Psoas muscle (tissue), 8 donors: Measurements from ENCODE around the gene MAML3. TPM values are rescaled to one million over a fixed set of nuclear protein-coding genes. Genes with fewer than 3 reads are reported as not detected.

Experiments
- ATAC-seq, 4 donors: fragments of 200-7000 bp; cut with Tn5 transposase; one replicate each; pipeline ENCODE4 v1.9.1; 2020; ENCODE audit warnings: moderate library complexity in 3 of 4, mild to moderate bottlenecking in 2 of 4
- DNase-seq, 2 donors: peaks; one replicate each; pipeline ENCODE4 v3.0.0-alpha.2; 2020
- H3K27ac ChIP-seq: fragments of 200-600 bp; one replicate; pipeline ENCODE4 v1.8.0; 2022
- H3K27me3 ChIP-seq, 3 donors: fragments of 200-600 bp in 1 of 3; one replicate each; pipeline versions ENCODE4 v1.6.1 to v1.8.0; 2013 to 2022; ENCODE audit warnings: low read length in 2 of 3, mild to moderate bottlenecking in 2 of 3, moderate library complexity in 1 of 3; ENCODE audit not compliant: insufficient read depth in 3 of 3
- H3K36me3 ChIP-seq, 2 donors: fragments of 200-600 bp in 1 of 2; one replicate each; pipeline versions ENCODE4 v1.6.1 to v1.8.0; 2013 to 2022; ENCODE audit warnings: low read depth in 1 of 2, mild to moderate bottlenecking in 1 of 2, moderate library complexity in 1 of 2; ENCODE audit not compliant: insufficient read depth in 1 of 2
- H3K4me1 ChIP-seq: fragments of 200-600 bp; one replicate; pipeline ENCODE4 v1.8.0; 2022
- H3K4me3 ChIP-seq: fragments of 200-600 bp; one replicate; pipeline ENCODE4 v1.8.0; 2022; ENCODE audit warnings: mild to moderate bottlenecking
- H3K9me3 ChIP-seq: fragments of 200-600 bp; one replicate; pipeline ENCODE4 v1.8.0; 2022
- CTCF ChIP-seq: fragments of 200-600 bp; IDR thresholded peaks from one replicate; pipeline ENCODE4 v1.8.0; 2022; ENCODE audit warnings: antibody characterized with exemption
- WGBS, 3 donors: extraction: QIAGEN DNeasy Blood & Tissue Kit; methylation state at CpG; one replicate each; pipeline versions ENCODE4 v1.1.6 to v1.1.7; 2013; 5-methylcytosine and 5-hydroxymethylcytosine counted together
- intact Hi-C, 2 donors: fragments of 100-400 bp; cut with DNase I; formaldehyde crosslinking; loops; one replicate each; pipeline versions ENCODE4 v1.11.0 to v1.14.2; 2022
- polyA plus RNA-seq, 3 donors: library from polyadenylated mRNA; stranded (reverse); fragments of 200-250 nt; gene quantifications; one replicate each; pipeline ENCODE4 v1.2.3, GENCODE V29; 2013
- total RNA-seq, 4 donors: library from RNA; stranded (reverse); fragmentation: NEBNext Ultra II Directional in 2 of 4; extraction: Animal tissue kit (Norgen Biotek cat#: 25700) in 2 of 4; gene quantifications; one replicate each; pipeline versions ENCODE4 v1.2.1 to v1.2.4, GENCODE V29; 2021 to 2023
- donor health status: healthy with polysubstance abuse.
- donor health status: DM: no; HTN: no; CAD: no; lungs with moderate emphysema.
- donor health status: Bipolar disorder and iron deficiency.
- donor health status: healthy.
- donor health status: DM: yes; HTN: yes; CAD: no.
- donor health status: DM: no; HTN: no; CAD: no.
- donor health status: DM: no; HTN: no; CAD: no.
- donor health status: DM: yes; HTN: yes; CAD: no.

The MAML3 gene
- total and polyA plus RNA-seq, 7 donors: 0.43 to 2.7 (median 0.74) TPM

DNA sequence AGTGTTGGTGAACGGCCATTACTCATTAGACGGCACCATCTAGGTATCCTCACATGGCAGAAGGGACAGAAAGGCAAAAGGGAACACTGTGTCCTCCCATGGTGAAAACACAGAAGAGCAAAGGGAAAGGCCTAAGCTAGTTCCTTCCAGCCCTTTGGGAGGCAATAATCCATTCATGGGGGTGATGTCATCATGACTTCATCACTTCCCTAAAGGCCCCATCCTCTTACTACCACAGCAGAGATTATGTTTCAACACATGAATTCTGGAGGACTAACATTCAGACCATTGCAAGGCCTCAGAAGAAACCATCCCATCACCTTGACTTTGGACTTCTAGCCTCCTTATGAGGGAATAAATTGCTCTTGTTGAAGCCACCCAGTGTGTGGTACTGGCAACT is 250.1 kb downstream of the MAML3 start:
- ATAC-seq (peak in 1 of 4 donors; percentile 28), DNase-seq (no peak)
- Histone ChIP-seq H3K36me3 (no peaks in the 10 kb centered on the region), H3K4me1 (no peaks in the 10 kb centered on the region), H3K9me3 (peaks cover 4% of the 10 kb centered on the region), H3K27me3 (no peaks in the 10 kb centered on the region), H3K4me3 (no peak overlapping the region), H3K27ac (no peak overlapping the region)
- no peak for TF ChIP-seq CTCF
- whole genome bisulfite sequencing, 3 donors: 96 to 100% (median 98%) methylated on average over 2 of the region's 2 CpGs
- intact Hi-C loops: no loop called here

GRCh38 chr4:139902321-139903320 is 251.4 kb downstream of the MAML3 start:
- Histone ChIP-seq H3K27ac (peak overlapping the region; percentile 50), H3K36me3 (no peaks in the 10 kb centered on the region), H3K27me3 (no peaks in the 10 kb centered on the region), H3K4me3 (peak overlapping the region; percentile 67), H3K4me1 (no peaks in the 10 kb centered on the region), H3K9me3 (peaks cover 4% of the 10 kb centered on the region)
- DNase-seq (no peak), ATAC-seq (peak; percentile 40 to 85 (median 64))
- 29 to 64% (median 36%) methylated on average over 16 to 17 of the region's 17 CpGs for WGBS, 3 donors
- intact Hi-C loops: no loop called here
- no peak for TF ChIP-seq CTCF

DNA sequence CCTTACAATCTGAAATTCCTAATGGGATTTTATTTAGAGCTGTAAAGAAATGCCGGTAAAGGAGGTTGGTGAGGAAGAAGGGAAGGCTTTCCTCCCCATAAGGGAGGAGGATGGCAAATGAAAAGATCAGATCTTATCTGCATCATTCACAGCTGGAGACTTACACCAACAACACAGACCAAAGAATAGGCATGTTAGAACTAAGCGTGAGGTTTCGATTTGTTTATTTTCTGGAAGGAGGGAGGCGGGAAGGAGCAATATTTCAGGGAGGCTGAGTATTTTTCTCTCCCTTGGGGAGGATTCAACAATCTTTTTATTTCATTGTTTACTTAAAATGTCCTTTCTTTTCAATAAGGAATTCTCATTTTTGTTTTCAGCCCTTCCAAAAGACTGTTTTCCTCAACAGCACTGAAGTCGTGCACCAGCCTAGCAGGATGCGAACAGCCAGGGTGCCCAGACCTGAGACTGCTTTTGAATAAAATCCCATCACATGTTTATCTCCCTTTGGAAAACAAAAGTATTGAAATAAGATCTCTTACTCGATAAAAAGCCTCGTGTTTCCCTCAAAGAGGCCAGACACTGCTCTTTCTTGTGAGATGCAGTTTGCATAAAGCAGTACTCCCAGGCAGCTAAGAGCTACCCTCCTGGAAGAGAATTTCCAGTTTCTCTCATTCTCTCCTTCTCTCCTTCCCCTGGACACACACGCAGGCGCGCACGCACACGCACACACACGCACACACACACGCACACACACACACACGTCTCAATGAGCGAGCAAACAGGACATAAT is 252.3 kb downstream of the MAML3 start:
- Histone ChIP-seq H3K4me1 (no peaks in the 10 kb centered on the region), H3K9me3 (peaks cover 4% of the 10 kb centered on the region), H3K27ac (peak overlapping the region; percentile 50), H3K27me3 (no peaks in the 10 kb centered on the region), H3K4me3 (peak overlapping the region; percentile 67), H3K36me3 (no peaks in the 10 kb centered on the region)
- intact Hi-C loops: no loop called here
- peak in 3 of 4 donors; percentile 57 to 78 (median 70) for ATAC-seq
- WGBS, 3 donors: 23 to 61% (median 31%) methylated on average over 17 of the region's 17 CpGs
- no peak for TF ChIP-seq CTCF
- DNase-seq: no peak

- H3K27me3 ChIP-seq: no peaks in the 10 kb centered on the region
- no peaks in the 10 kb centered on the region for H3K4me1 ChIP-seq
- DNase-seq: no peak
- H3K36me3 ChIP-seq: no peaks in the 10 kb centered on the region
- no peak for TF ChIP-seq CTCF
- peaks cover 4% of the 10 kb centered on the region for H3K9me3 ChIP-seq
- H3K27ac ChIP-seq: no peak overlapping the region
- intact Hi-C loops: no loop called here
- no peak overlapping the region for H3K4me3 ChIP-seq
- WGBS, 3 donors: 71 to 74% (median 71%) methylated on average over 2 of the region's 2 CpGs
- no peak for ATAC-seq
Observed at GRCh38 chr4:139900964-139901376, 253.0 kb downstream of the MAML3 start.
